Stomach (tissue), 4 donors: ENCODE results near the gene TLR9.

Source experiments
- CTCF ChIP-seq, 7 experiments: fragments of 450-650 bp in 4 of 7; fragments of 200-600 bp in 3 of 7; sonication (generic) in 3 of 7; IDR thresholded peaks; one replicate each; pipeline ENCODE4 v1.5.1; 2016 to 2019; ENCODE audit warnings: antibody characterized with exemption in 7 of 7, control low read depth in 2 of 7, mild to moderate bottlenecking in 1 of 7
- POLR2A ChIP-seq, 4 donors: fragments of 450-650 bp; IDR thresholded peaks; one replicate each; pipeline ENCODE4 v1.6.1; 2016; ENCODE audit warnings: antibody characterized with exemption in 4 of 4, control low read depth in 2 of 4, mild to moderate bottlenecking in 1 of 4, moderate library complexity in 1 of 4
- POLR2AphosphoS5 ChIP-seq, 3 donors: sonication (generic); formaldehyde crosslinking; IDR thresholded peaks; one replicate each; pipeline ENCODE4 v1.6.1; 2016; ENCODE audit warnings: antibody characterized with exemption in 3 of 3

DNA sequence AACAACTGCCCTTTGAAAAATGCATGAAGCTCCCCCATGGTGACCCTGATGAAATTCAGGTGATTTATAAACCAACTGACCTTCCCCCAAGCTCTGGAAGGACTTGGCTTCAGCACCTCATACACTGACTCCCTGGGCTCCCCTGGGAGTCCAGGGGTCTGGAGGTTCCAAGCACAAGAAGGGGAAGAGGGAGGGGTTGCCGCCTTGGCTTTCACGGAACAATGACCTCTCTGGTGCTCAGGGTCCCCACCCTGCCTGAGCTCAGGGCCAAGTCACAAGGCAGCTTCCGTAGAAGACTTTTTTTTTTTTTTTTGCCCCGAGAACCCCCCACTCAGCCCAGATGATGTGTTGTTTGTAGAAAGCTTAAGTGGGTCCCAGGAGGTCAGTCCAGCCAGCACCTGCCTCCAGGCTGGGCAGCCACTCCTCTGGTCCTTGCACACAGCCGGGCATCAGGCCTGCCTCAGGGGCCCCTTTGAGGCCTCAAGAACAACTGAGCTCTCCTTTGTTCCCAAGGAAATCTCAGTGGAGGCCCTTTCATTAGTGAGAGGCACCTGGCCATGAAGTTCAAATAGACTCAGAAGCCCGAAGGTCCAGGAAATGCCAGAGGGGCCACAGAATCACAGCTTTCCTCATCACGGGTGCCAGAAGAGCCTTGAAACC, 41.5 kb downstream of the TLR9 start:
- TF ChIP-seq CTCF (IDR thresholded peaks at IDR 0.05) (no peak), POLR2AphosphoS5 (IDR thresholded peaks at IDR 0.05) (no peak), POLR2A (IDR thresholded peaks at IDR 0.05) (no peak)
